Calu3 (cell line): ENCODE data around the gene CRTAC1. TPM values are rescaled to one million over a fixed set of nuclear protein-coding genes. Genes with fewer than 3 reads are reported as not detected.

Source experiments
- BruUV-seq: library from RNA; stranded (reverse); fragments of 400-500 nt; replicated peaks from 2 replicates; lab custom pipeline; 2021; lab: Mats Ljungman, UMichigan
- CTCF ChIA-PET: fragments of 300-600 bp; sonication (Branson Sonifier 250); formaldehyde crosslinking; loops from one replicate; lab custom pipeline; 2022; ENCODE audit warnings: antibody characterized with exemption; lab: Charles Lee
- DNase-seq: peaks from one replicate; pipeline ENCODE4 v3.0.0; 2022
- H3K27ac Mint-ChIP-seq: one replicate; pipeline ENCODE4 v1.8.0; 2022; ENCODE audit warnings: mixed read lengths; ENCODE audit not compliant: unreplicated experiment
- H3K27me3 Mint-ChIP-seq: one replicate; pipeline ENCODE4 v1.8.0; 2022; ENCODE audit warnings: mixed read lengths; ENCODE audit not compliant: unreplicated experiment
- H3K36me3 Mint-ChIP-seq: one replicate; pipeline ENCODE4 v1.8.0; 2022; ENCODE audit warnings: mild to moderate bottlenecking, moderate library complexity, mixed read lengths; ENCODE audit not compliant: insufficient read depth, unreplicated experiment
- H3K4me1 Mint-ChIP-seq: one replicate; pipeline ENCODE4 v1.8.0; 2022; ENCODE audit warnings: mild to moderate bottlenecking, low read depth, mixed read lengths; ENCODE audit not compliant: unreplicated experiment
- H3K4me3 Mint-ChIP-seq: one replicate; pipeline ENCODE4 v1.8.0; 2022; ENCODE audit warnings: mild to moderate bottlenecking, low read depth, moderate library complexity, mixed read lengths; ENCODE audit not compliant: unreplicated experiment
- H3K9me3 Mint-ChIP-seq: one replicate; pipeline ENCODE4 v1.8.0; 2022; ENCODE audit warnings: low read depth, mixed read lengths; ENCODE audit not compliant: unreplicated experiment
- CTCF ChIP-seq: fragments of 200-600 bp; IDR thresholded peaks from one replicate; pipeline ENCODE4 v1.8.0; 2022; ENCODE audit warnings: antibody characterized with exemption; ENCODE audit not compliant: unreplicated experiment
- intact Hi-C: fragments of 100-400 bp; cut with micrococcal nuclease; formaldehyde crosslinking; loops from one replicate; pipeline ENCODE4 v1.10.0; 2022; ENCODE audit not compliant: unreplicated experiment
- total RNA-seq: library from RNA; stranded (reverse); gene quantifications from 2 replicates; pipeline ENCODE4 v1.2.3, GENCODE V29; 2022

CRTAC1 gene
- total RNA-seq, 1 experiment from 2014 or later: not detected

GRCh38 chr10:97892939-97893338 lies 137.5 kb downstream of the CRTAC1 start:
- Mint-ChIP-seq H3K36me3 (no peaks in the 10 kb centered on the region), H3K27me3 (no peaks in the 10 kb centered on the region), H3K27ac (no peak overlapping the region), H3K9me3 (no peaks in the 10 kb centered on the region), H3K4me1 (peaks cover 11% of the 10 kb centered on the region), H3K4me3 (no peak overlapping the region)
- CTCF ChIA-PET: no interaction called here
- no peak for TF ChIP-seq CTCF
- no peak for DNase-seq
- BruUV-seq: no TSS peak
- intact Hi-C loops: no loop called here

- Mint-ChIP-seq H3K9me3 (no peaks in the 10 kb centered on the region), H3K4me1 (peaks cover 14% of the 10 kb centered on the region), H3K36me3 (no peaks in the 10 kb centered on the region), H3K27ac (no peak overlapping the region), H3K27me3 (no peaks in the 10 kb centered on the region), H3K4me3 (no peak overlapping the region)
- no TSS peak for BruUV-seq
- intact Hi-C loops: no loop called here
- TF ChIP-seq CTCF: no peak
- CTCF ChIA-PET: no interaction called here
- no peak for DNase-seq
Observed at GRCh38 chr10:97892506-97892905, 137.9 kb downstream of the CRTAC1 start.

GRCh38 chr10:97891497-97892167 lies 138.8 kb downstream of the CRTAC1 start:
- Mint-ChIP-seq H3K27me3 (no peaks in the 10 kb centered on the region), H3K4me1 (peaks cover 14% of the 10 kb centered on the region), H3K4me3 (no peak overlapping the region), H3K36me3 (no peaks in the 10 kb centered on the region), H3K9me3 (no peaks in the 10 kb centered on the region), H3K27ac (no peak overlapping the region)
- intact Hi-C loops: no loop called here
- no TSS peak for BruUV-seq
- CTCF ChIA-PET: no interaction called here
- no peak for TF ChIP-seq CTCF
- DNase-seq: no peak

- Mint-ChIP-seq H3K27ac (no peak overlapping the region), H3K27me3 (no peaks in the 10 kb centered on the region), H3K4me1 (peaks cover 14% of the 10 kb centered on the region), H3K36me3 (no peaks in the 10 kb centered on the region), H3K9me3 (no peaks in the 10 kb centered on the region), H3K4me3 (no peak overlapping the region)
- CTCF ChIA-PET: interaction anchor here (0.9 to 1.1 kb wide), 4 partner anchors 14 to 152 kb away, joined by 4 to 8 read pairs (median 6); no protein-coding TSS in a partner anchor
- peak; percentile 39 for DNase-seq
- no TSS peak for BruUV-seq
- intact Hi-C loops: no loop called here
- no peak for TF ChIP-seq CTCF
Observed at GRCh38 chr10:97889461-97890265, 140.8 kb downstream of the CRTAC1 start.
